HG03175 (cell line): ENCODE results near the gene SEPTIN5.

Experiments used
- ATAC-seq: cut with Tn5 transposase; IDR thresholded peaks from one replicate; pipeline ENCODE4 v1.9.1; 2021; ENCODE audit warnings: mild to moderate bottlenecking, moderate library complexity; ENCODE audit not compliant: unreplicated experiment

Gene SEPTIN5

GRCh38 chr22:19732403-19733113 lies 18.3 kb downstream of the SEPTIN5 start:
- ATAC-seq = no peak

GRCh38 chr22:19733755-19734154 lies 19.5 kb downstream of the SEPTIN5 start:
- no peak for ATAC-seq

GRCh38 chr22:19734163-19734562 lies 19.9 kb downstream of the SEPTIN5 start:
- no peak for ATAC-seq

GRCh38 chr22:19734837-19735382 lies 20.6 kb downstream of the SEPTIN5 start:
- no peak for ATAC-seq

GRCh38 chr22:19735665-19736510 lies 21.6 kb downstream of the SEPTIN5 start:
- no peak for ATAC-seq

- no peak for ATAC-seq
Observed at GRCh38 chr22:19737846-19738663, 23.8 kb downstream of the SEPTIN5 start.

- no peak for ATAC-seq
Observed at GRCh38 chr22:19738664-19739447, 24.6 kb downstream of the SEPTIN5 start.

GRCh38 chr22:19739448-19739895 lies 25.2 kb downstream of the SEPTIN5 start:
- ATAC-seq = no peak

GRCh38 chr22:19739911-19740449 lies 25.7 kb downstream of the SEPTIN5 start:
- no peak for ATAC-seq

- ATAC-seq = no peak
Observed at GRCh38 chr22:19740586-19740985, 26.3 kb downstream of the SEPTIN5 start.

GRCh38 chr22:19741053-19741452 lies 26.8 kb downstream of the SEPTIN5 start:
- no peak for ATAC-seq

GRCh38 chr22:19742160-19743066 lies 28.1 kb downstream of the SEPTIN5 start:
- no peak for ATAC-seq

GRCh38 chr22:19743081-19743480 lies 28.8 kb downstream of the SEPTIN5 start:
- no peak for ATAC-seq

- no peak for ATAC-seq
Observed at GRCh38 chr22:19743651-19744050, 29.3 kb downstream of the SEPTIN5 start.

- no peak for ATAC-seq
Observed at GRCh38 chr22:19744350-19745006, 30.2 kb downstream of the SEPTIN5 start.

GRCh38 chr22:19745155-19746101 lies 31.1 kb downstream of the SEPTIN5 start:
- ATAC-seq = no peak

- no peak for ATAC-seq
Observed at GRCh38 chr22:19746726-19747125, 32.4 kb downstream of the SEPTIN5 start.
